Measurements from ENCODE around the gene PROSER3. TPM values are rescaled to one million over a fixed set of nuclear protein-coding genes. Genes with fewer than 3 reads are reported as not detected.
A peak's percentile ranks its signal among the peaks of the same experiment; 100 is the strongest.

The PROSER3 gene
- total and polyA plus RNA-seq, 2 of the 13 experiments (the other 11 are each of a cell fraction or from before 2014, with no cell fraction given), result 5.1 to 5.7 TPM

GRCh38 chr19:35740423-35741202, 17.4 kb upstream of the PROSER3 start (continued):
- TF ChIP-seq CREB3 (CRISPR knock-in tag; IDR thresholded peaks at IDR 0.05) (no peak), ZFP36 (IDR thresholded peaks at IDR 0.05; ENCODE audit: borderline replicate concordance, low read depth, low read length, partially characterized antibody) (no peak), CHD4 (IDR thresholded peaks at IDR 0.05; ENCODE audit: borderline replicate concordance, low read length) (no peak), NR2C2 (CRISPR knock-in tag; IDR thresholded peaks at IDR 0.05; ENCODE audit: borderline replicate concordance) (no peak), HINFP (CRISPR knock-in tag; IDR thresholded peaks at IDR 0.05; ENCODE audit: low read depth) (no peak), SRSF1 (optimal IDR thresholded peaks at IDR 0.05; ENCODE audit: low read depth, low read length) (no peak), TRIM22 (IDR thresholded peaks at IDR 0.05) (no peak), CAMTA2 (CRISPR knock-in tag; IDR thresholded peaks at IDR 0.05; ENCODE audit: borderline replicate concordance) (0 out of 2 replicates have a peak, but pooled peaks have one; percentile 73), DBP (CRISPR knock-in tag; IDR thresholded peaks at IDR 0.05; ENCODE audit: not compliant biosample characterization) (no peak), KIAA2018 (CRISPR knock-in tag; IDR thresholded peaks at IDR 0.05; ENCODE audit: borderline replicate concordance) (no peak), ZKSCAN8 (CRISPR knock-in tag; IDR thresholded peaks at IDR 0.05; ENCODE audit: borderline replicate concordance) (no peak; the same call in 1 of the 2 replicates), SAP130 (CRISPR knock-in tag; IDR thresholded peaks at IDR 0.05; ENCODE audit: low read depth) (peak; percentile 93), ATF3 (CRISPR knock-in tag; IDR thresholded peaks at IDR 0.05) (peak; percentile 9; the same call in 1 of the 2 replicates), TOE1 (CRISPR knock-in tag; IDR thresholded peaks at IDR 0.05) (no peak)

Data from HepG2 (cell line).